GM12878 (cell line): ENCODE measurements around the gene PRM3. TPM values are rescaled to one million over a fixed set of nuclear protein-coding genes. Genes with fewer than 3 reads are reported as not detected.

Source experiments
- BCL3 ChIP-seq: IDR thresholded peaks from 2 replicates; pipeline ENCODE4 v1.6.1; 2011; ENCODE audit warnings: borderline replicate concordance, low read depth, mild to moderate bottlenecking, moderate library complexity, low read length; ENCODE audit not compliant: insufficient read depth, poor library complexity, severe bottlenecking
- CEBPB ChIP-seq, 2 experiments: fragments of 150-350 bp in 1 of 2; IDR thresholded peaks; 2 replicates each; pipeline ENCODE4 v1.6.1; 2012 to 2014; ENCODE audit warnings: low read depth in 2 of 2, low read length in 2 of 2, borderline replicate concordance in 1 of 2, inconsistent platforms in 1 of 2
- DPF2 ChIP-seq: fragments of 450-650 bp; IDR thresholded peaks from 2 replicates; pipeline ENCODE4 v1.6.1; 2017; ENCODE audit warnings: mild to moderate bottlenecking
- EGR1 ChIP-seq, 2 experiments: IDR thresholded peaks; 1 replicate in 1 of 2; 2 replicates in 1 of 2; pipeline ENCODE4 v1.6.1; 2011 to 2012; ENCODE audit warnings: low read depth in 2 of 2, low read length in 2 of 2, borderline replicate concordance in 1 of 2, mild to moderate bottlenecking in 1 of 2, moderate library complexity in 1 of 2
- EP300 ChIP-seq, 2 experiments: fragments of 150-350 bp in 1 of 2; IDR thresholded peaks; 2 replicates each; pipeline ENCODE4 v1.6.1; 2011 to 2012; ENCODE audit warnings: low read depth in 2 of 2, low read length in 2 of 2, borderline replicate concordance in 1 of 2, improper control_type of control experiment in 1 of 2, inconsistent platforms in 1 of 2; ENCODE audit not compliant: control insufficient read depth in 1 of 2
- ESRRA ChIP-seq: IDR thresholded peaks from 2 replicates; pipeline ENCODE4 v1.6.1; 2012; ENCODE audit warnings: mild to moderate bottlenecking, low read length, improper control_type of control experiment
- FOXK2 ChIP-seq: fragments of 450-650 bp; IDR thresholded peaks from 2 replicates; pipeline ENCODE4 v1.6.1; 2017; ENCODE audit warnings: mild to moderate bottlenecking, moderate library complexity
- MEF2A ChIP-seq: IDR thresholded peaks from 2 replicates; pipeline ENCODE4 v1.6.1; 2011; ENCODE audit warnings: low read depth, mild to moderate bottlenecking, low read length, moderate library complexity; ENCODE audit not compliant: insufficient read depth
- NR2C2 ChIP-seq: IDR thresholded peaks from 2 replicates; pipeline ENCODE4 v1.6.1; 2011; ENCODE audit warnings: borderline replicate concordance, low read depth; ENCODE audit not compliant: control insufficient read depth, insufficient read length
- POLR2AphosphoS2 ChIP-seq: IDR thresholded peaks from 2 replicates; pipeline ENCODE4 v1.6.1; 2011; ENCODE audit warnings: low read depth, mild to moderate bottlenecking, low read length, improper control_type of control experiment, moderate library complexity
- PRDM15 ChIP-seq: fragments of 450-650 bp; formaldehyde crosslinking; IDR thresholded peaks from 2 replicates; pipeline ENCODE4 v1.4.0; 2020; ENCODE audit warnings: mild to moderate bottlenecking, moderate library complexity
- RELB ChIP-seq: fragments of 450-650 bp; IDR thresholded peaks from 2 replicates; pipeline ENCODE4 v1.6.1; 2017; ENCODE audit warnings: low read depth, mild to moderate bottlenecking, moderate library complexity
- STAT1 ChIP-seq: fragments of 450-650 bp; conservative IDR thresholded peaks from 2 replicates; pipeline ENCODE4 v1.6.1; 2014; ENCODE audit warnings: antibody characterized with exemption, mild to moderate bottlenecking
- STAT3 ChIP-seq: IDR thresholded peaks from 2 replicates; pipeline ENCODE4 v1.6.1; 2011; ENCODE audit warnings: low read depth, low read length, improper control_type of control experiment
- USF1 ChIP-seq: IDR thresholded peaks from 2 replicates; pipeline ENCODE4 v1.6.1; 2011; ENCODE audit warnings: borderline replicate concordance, low read depth, mild to moderate bottlenecking, moderate library complexity, mixed read lengths, low read length; ENCODE audit not compliant: insufficient read depth; ENCODE audit errors: extremely low read length
- polyA plus RNA-seq, 11 experiments: library from polyadenylated mRNA; depleted of rRNA in 4 of 11; unstranded in 6 of 11; stranded (reverse) in 5 of 11; fragments of >200 nt; fragmentation: Nextera tagmentation in 4 of 11; fragmentation: Illumina TruSeq in 1 of 11; extraction: Ambion mirVana in 4 of 11; extraction: Trizol in 1 of 11; gene quantifications; 1 replicate in 1 of 11; 2 replicates in 10 of 11; pipeline versions ENCODE4 v1.2.1 to v1.2.3, GENCODE V29; 2011 to 2016; ENCODE audit warnings: inconsistent platforms in 2 of 11, missing spikeins in 2 of 11, low read depth in 1 of 11
- total RNA-seq, 4 experiments: library from RNA; depleted of rRNA in 3 of 4; stranded (reverse); fragments of >200 nt in 3 of 4; fragmentation: Illumina TruSeq in 1 of 4; extraction: Trizol in 1 of 4; gene quantifications; 2 replicates each; pipeline versions ENCODE4 v1.2.1 to v1.2.3, GENCODE V29; 2013 to 2021

PRM3 gene
- total and polyA plus RNA-seq, 10 of the 15 experiments (the other 5 are each of a cell fraction or from before 2014, with no cell fraction given), result not detected

GRCh38 chr16:11254913-11255736 is 18.3 kb downstream of the PRM3 start (continued):
- no peak for TF ChIP-seq EP300 (IDR thresholded peaks at IDR 0.05; ENCODE audit: borderline replicate concordance in 1 of 2, control insufficient read depth in 1 of 2, low read depth in 2 of 2, low read length in 2 of 2)
- TF ChIP-seq NR2C2, result no peak
- no peak; the same call in 1 of the 2 replicates for TF ChIP-seq POLR2AphosphoS2
- TF ChIP-seq DPF2, result peak; percentile 63; the same call in 1 of the 2 replicates
- TF ChIP-seq EGR1 (IDR thresholded peaks at IDR 0.05; ENCODE audit: borderline replicate concordance in 1 of 2, low read depth in 2 of 2, low read length in 2 of 2), result 0 out of 3 replicates have a peak, but pooled peaks of 1 of the 2 experiments have one; percentile 2
- TF ChIP-seq MEF2A, result no peak
- no peak for TF ChIP-seq STAT3
- 0 out of 2 replicates have a peak, but pooled peaks have one; percentile 37 for TF ChIP-seq PRDM15 (CRISPR knock-in tag)
- TF ChIP-seq STAT1, result no peak
- TF ChIP-seq RELB, result no peak
- no peak for TF ChIP-seq FOXK2
- TF ChIP-seq USF1, result no peak
- no peak for TF ChIP-seq ESRRA
- TF ChIP-seq BCL3, result no peak
- TF ChIP-seq CEBPB (IDR thresholded peaks at IDR 0.05; ENCODE audit: borderline replicate concordance in 1 of 2, low read depth in 2 of 2, low read length in 2 of 2), result no peak
